ENCODE data around the gene EMP3.

- TF ChIP-seq CTCF (IDR thresholded peaks at IDR 0.05) (no peak), POLR2A (IDR thresholded peaks at IDR 0.05) (no peak)
Observed at GRCh38 chr19:48341515-48342413, 16.4 kb downstream of the EMP3 start.
